Measurements from ENCODE around the gene EFCAB14.

The EFCAB14 gene

DNA sequence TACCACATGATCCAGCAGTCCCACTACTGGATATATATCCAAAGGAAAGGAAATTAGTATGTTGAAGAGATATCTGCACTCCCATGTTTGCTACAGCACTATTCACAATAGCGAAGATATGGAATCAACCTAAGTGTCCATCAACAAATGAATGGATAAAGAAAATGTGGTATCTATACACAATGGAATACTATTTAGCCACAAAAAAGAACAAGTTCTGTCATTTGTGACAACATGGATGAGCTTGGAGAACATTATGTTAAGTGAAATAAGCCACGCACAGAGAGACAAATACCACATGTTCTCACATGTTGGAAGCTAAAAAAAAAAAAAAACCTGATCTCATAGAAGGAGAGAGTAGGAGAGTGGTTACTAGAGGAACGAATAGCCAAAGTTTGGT is 68.4 kb downstream of the EFCAB14 start:
- no peak for TF ChIP-seq POLR2AphosphoS5 (IDR thresholded peaks at IDR 0.05; ENCODE audit: borderline replicate concordance, low read depth, low read length)
- no peak for DNase-seq (ENCODE audit: low read depth, low spot score)
- Histone ChIP-seq H3K9me3 (ENCODE audit: low read depth, low read length) (peaks cover 7% of the 10 kb centered on the region), H3K36me3 (ENCODE audit: insufficient read depth, low read length) (peaks cover 52% of the 10 kb centered on the region), H3K27ac (no peak overlapping the region), H3K9ac (ENCODE audit: insufficient read length) (no peak overlapping the region), H3K4me3 (no peak overlapping the region)

GRCh38 chr1:46649764-46650163 is 69.2 kb downstream of the EFCAB14 start:
- H3K36me3 ChIP-seq (ENCODE audit: insufficient read depth, low read length): peaks cover 46% of the 10 kb centered on the region

DNA sequence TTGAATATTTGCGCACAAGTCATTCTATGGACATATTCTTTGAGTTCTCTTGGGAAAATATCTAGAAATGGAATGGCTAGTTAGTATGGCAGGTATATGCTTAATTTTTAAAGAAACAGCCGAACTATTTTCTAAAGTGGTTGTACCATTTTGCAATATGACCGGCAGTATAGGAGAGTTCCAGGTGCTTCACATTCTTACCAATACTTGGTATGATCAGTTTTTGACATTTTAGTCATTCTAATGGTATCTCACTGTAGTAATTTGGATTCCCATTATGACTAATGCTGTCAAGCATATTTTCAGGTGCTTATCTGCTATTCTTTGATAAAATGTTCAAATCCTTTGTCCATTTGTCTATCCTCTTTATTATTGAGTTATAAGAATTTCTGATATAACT is 71.3 kb downstream of the EFCAB14 start:
- H3K4me3 ChIP-seq: no peak overlapping the region
- H3K27ac ChIP-seq: no peak overlapping the region
- H3K9ac ChIP-seq (ENCODE audit: insufficient read length): no peak overlapping the region
- peaks cover 45% of the 10 kb centered on the region for H3K36me3 ChIP-seq (ENCODE audit: insufficient read depth, low read length)
- no peak for TF ChIP-seq EZH2 (IDR thresholded peaks at IDR 0.05)
- TF ChIP-seq FOXP2 (optimal IDR thresholded peaks at IDR 0.05; ENCODE audit: control extremely low read depth, extremely low read length, insufficient read depth): no peak
- no peak for TF ChIP-seq POLR2AphosphoS5 (IDR thresholded peaks at IDR 0.05; ENCODE audit: borderline replicate concordance, low read depth, low read length)
- DNase-seq (ENCODE audit: low read depth, low spot score): no peak
- peaks cover 7% of the 10 kb centered on the region for H3K9me3 ChIP-seq (ENCODE audit: low read depth, low read length)

More at GRCh38 chr1:46649764-46650163, 69.2 kb downstream of the EFCAB14 start:
- Histone ChIP-seq H3K9ac (ENCODE audit: insufficient read length) (no peak overlapping the region), H3K4me3 (no peak overlapping the region), H3K27ac (no peak overlapping the region), H3K9me3 (ENCODE audit: low read depth, low read length) (peaks cover 7% of the 10 kb centered on the region)
- DNase-seq (ENCODE audit: low read depth, low spot score): no peak
- TF ChIP-seq EZH2 (IDR thresholded peaks at IDR 0.05) (no peak), FOXP2 (optimal IDR thresholded peaks at IDR 0.05; ENCODE audit: control extremely low read depth, extremely low read length, insufficient read depth) (no peak), POLR2AphosphoS5 (IDR thresholded peaks at IDR 0.05; ENCODE audit: borderline replicate concordance, low read depth, low read length) (no peak)

DNA sequence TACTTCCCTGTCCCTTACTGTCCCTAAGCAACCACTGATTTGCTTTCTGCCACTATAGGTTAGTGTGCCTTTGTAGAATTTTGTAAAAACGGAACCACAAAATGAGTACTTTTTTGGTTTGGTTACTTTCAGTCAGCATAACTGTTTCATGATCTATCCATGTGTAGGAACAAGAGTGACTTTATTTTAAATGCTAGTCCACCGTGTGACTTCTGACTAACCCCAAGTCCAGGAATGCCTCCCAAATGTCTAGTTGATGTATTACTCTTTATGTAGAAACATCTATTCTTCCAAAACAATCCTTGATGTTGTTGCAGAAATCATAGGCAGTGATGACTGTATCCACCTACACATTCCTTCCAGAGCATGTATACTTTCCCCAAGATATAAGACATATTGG is 72.1 kb downstream of the EFCAB14 start:
- no peak overlapping the region for H3K9ac ChIP-seq (ENCODE audit: insufficient read length)
- H3K4me3 ChIP-seq: no peak overlapping the region
- H3K9me3 ChIP-seq (ENCODE audit: low read depth, low read length): peaks cover 7% of the 10 kb centered on the region
- H3K36me3 ChIP-seq (ENCODE audit: insufficient read depth, low read length): peaks cover 41% of the 10 kb centered on the region
- TF ChIP-seq POLR2AphosphoS5 (IDR thresholded peaks at IDR 0.05; ENCODE audit: borderline replicate concordance, low read depth, low read length) (no peak), FOXP2 (optimal IDR thresholded peaks at IDR 0.05; ENCODE audit: control extremely low read depth, extremely low read length, insufficient read depth) (no peak), EZH2 (IDR thresholded peaks at IDR 0.05) (no peak)
- DNase-seq (ENCODE audit: low read depth, low spot score): no peak
- no peak overlapping the region for H3K27ac ChIP-seq

- H3K9ac ChIP-seq (ENCODE audit: insufficient read length): no peak overlapping the region
- no peak overlapping the region for H3K27ac ChIP-seq
- no peak for DNase-seq (ENCODE audit: low read depth, low spot score)
- H3K36me3 ChIP-seq (ENCODE audit: insufficient read depth, low read length): peaks cover 45% of the 10 kb centered on the region
- H3K4me3 ChIP-seq: no peak overlapping the region
- no peak for TF ChIP-seq EZH2 (IDR thresholded peaks at IDR 0.05)
- no peak for TF ChIP-seq FOXP2 (optimal IDR thresholded peaks at IDR 0.05; ENCODE audit: control extremely low read depth, extremely low read length, insufficient read depth)
- TF ChIP-seq POLR2AphosphoS5 (IDR thresholded peaks at IDR 0.05; ENCODE audit: borderline replicate concordance, low read depth, low read length): no peak
- H3K9me3 ChIP-seq (ENCODE audit: low read depth, low read length): peaks cover 7% of the 10 kb centered on the region
Measured at GRCh38 chr1:46646331-46646730, 72.6 kb downstream of the EFCAB14 start.

GRCh38 chr1:46645815-46646214 is 73.1 kb downstream of the EFCAB14 start:
- peaks cover 7% of the 10 kb centered on the region for H3K9me3 ChIP-seq (ENCODE audit: low read depth, low read length)
- TF ChIP-seq POLR2AphosphoS5 (IDR thresholded peaks at IDR 0.05; ENCODE audit: borderline replicate concordance, low read depth, low read length): no peak
- TF ChIP-seq FOXP2 (optimal IDR thresholded peaks at IDR 0.05; ENCODE audit: control extremely low read depth, extremely low read length, insufficient read depth): no peak
- TF ChIP-seq EZH2 (IDR thresholded peaks at IDR 0.05): no peak
- H3K4me3 ChIP-seq: no peak overlapping the region
- DNase-seq (ENCODE audit: low read depth, low spot score): no peak
- no peak overlapping the region for H3K9ac ChIP-seq (ENCODE audit: insufficient read length)
- peaks cover 45% of the 10 kb centered on the region for H3K36me3 ChIP-seq (ENCODE audit: insufficient read depth, low read length)
- H3K27ac ChIP-seq: no peak overlapping the region

DNA sequence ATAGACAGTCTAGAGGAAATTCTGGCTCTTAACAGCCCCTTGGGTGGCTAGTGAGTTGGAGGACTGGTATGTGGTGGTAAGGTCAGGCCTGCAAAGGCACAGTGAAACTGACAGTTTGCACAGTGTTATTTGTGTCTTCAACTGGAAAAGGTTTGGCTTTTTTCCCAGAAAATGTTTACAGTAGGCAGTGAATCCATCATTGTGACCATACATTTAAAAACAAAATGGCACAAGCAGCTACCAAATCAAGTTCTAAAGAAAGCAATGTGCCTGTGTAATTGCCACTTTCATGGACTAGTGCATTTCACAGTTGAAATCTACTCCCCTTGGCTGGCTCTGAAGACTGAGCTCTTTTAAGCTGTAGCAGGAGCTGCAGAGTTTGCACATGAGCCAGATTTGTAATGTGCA is 75.5 kb downstream of the EFCAB14 start:
- DNase-seq (ENCODE audit: low read depth, low spot score): no peak
- Histone ChIP-seq H3K36me3 (ENCODE audit: insufficient read depth, low read length) (peaks cover 21% of the 10 kb centered on the region), H3K9ac (ENCODE audit: insufficient read length) (no peak overlapping the region), H3K27ac (peak overlapping the region; percentile 20; the same call in 1 of the 2 replicates), H3K4me3 (no peak overlapping the region), H3K9me3 (ENCODE audit: low read depth, low read length) (no peaks in the 10 kb centered on the region)
- no peak for TF ChIP-seq POLR2AphosphoS5 (IDR thresholded peaks at IDR 0.05; ENCODE audit: borderline replicate concordance, low read depth, low read length)
- TF ChIP-seq EZH2 (IDR thresholded peaks at IDR 0.05): no peak
- TF ChIP-seq FOXP2 (optimal IDR thresholded peaks at IDR 0.05; ENCODE audit: control extremely low read depth, extremely low read length, insufficient read depth): no peak

DNA sequence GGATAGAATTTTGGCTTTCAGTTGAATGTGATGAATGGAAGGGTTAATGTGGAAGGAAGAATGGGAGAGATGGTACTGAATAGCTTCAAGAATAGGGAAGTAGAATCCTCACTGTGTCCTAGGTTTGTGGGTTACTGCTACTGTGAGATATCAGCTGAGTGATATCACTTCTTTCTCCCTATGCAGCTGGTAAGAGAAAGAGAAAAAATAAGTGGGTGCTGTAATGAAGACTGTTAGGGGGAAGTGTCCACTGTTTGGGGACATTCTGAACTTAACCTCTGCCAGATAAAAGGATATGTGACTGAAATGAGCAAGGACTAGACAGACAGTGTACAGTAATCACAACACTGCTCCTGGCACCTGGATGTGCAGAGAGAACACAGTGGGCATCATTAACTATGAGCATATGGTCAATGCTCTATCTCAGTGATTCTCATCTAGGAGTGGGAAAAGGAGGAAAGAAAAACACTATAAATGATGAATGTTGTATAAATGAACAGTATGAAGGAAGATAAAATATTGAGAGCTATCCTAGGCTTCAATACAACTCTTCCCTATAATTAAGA is 76.7 kb downstream of the EFCAB14 start:
- no peak for DNase-seq (ENCODE audit: low read depth, low spot score)
- Histone ChIP-seq H3K9me3 (ENCODE audit: low read depth, low read length) (no peaks in the 10 kb centered on the region), H3K36me3 (ENCODE audit: insufficient read depth, low read length) (peaks cover 11% of the 10 kb centered on the region), H3K9ac (ENCODE audit: insufficient read length) (no peak overlapping the region), H3K4me3 (no peak overlapping the region), H3K27ac (no peak overlapping the region)
- TF ChIP-seq EZH2 (IDR thresholded peaks at IDR 0.05) (no peak), FOXP2 (optimal IDR thresholded peaks at IDR 0.05; ENCODE audit: control extremely low read depth, extremely low read length, insufficient read depth) (no peak), POLR2AphosphoS5 (IDR thresholded peaks at IDR 0.05; ENCODE audit: borderline replicate concordance, low read depth, low read length) (no peak)

GRCh38 chr1:46639547-46639946 is 79.4 kb downstream of the EFCAB14 start:
- H3K36me3 ChIP-seq (ENCODE audit: insufficient read depth, low read length): peaks cover 16% of the 10 kb centered on the region; the same call in 1 of the 2 replicates
- H3K4me3 ChIP-seq: no peak overlapping the region
- H3K9me3 ChIP-seq (ENCODE audit: low read depth, low read length): no peaks in the 10 kb centered on the region
- DNase-seq (ENCODE audit: low read depth, low spot score): no peak
- TF ChIP-seq POLR2AphosphoS5 (IDR thresholded peaks at IDR 0.05; ENCODE audit: borderline replicate concordance, low read depth, low read length): no peak
- no peak for TF ChIP-seq FOXP2 (optimal IDR thresholded peaks at IDR 0.05; ENCODE audit: control extremely low read depth, extremely low read length, insufficient read depth)
- TF ChIP-seq EZH2 (IDR thresholded peaks at IDR 0.05): no peak
- H3K27ac ChIP-seq: no peak overlapping the region
- H3K9ac ChIP-seq (ENCODE audit: insufficient read length): no peak overlapping the region

Data from SK-N-MC (cell line).